Posterior cingulate gyrus (tissue), 11 donors: ENCODE measurements around the gene IGF1R.
A peak's percentile ranks its signal among the peaks of the same experiment; 100 is the strongest.
"Not testable (repeated sequence)": the region's sequence is repeated elsewhere in the genome, so short reads cannot be mapped to it uniquely, and the experiment has no call there.

Experiments
- DNase-seq, 10 donors: peaks; one replicate each; pipeline versions ENCODE4 v3.0.0 to v3.0.0-alpha.2; 2020 to 2021; ENCODE audit warnings: mixed read lengths in 3 of 10
- intact Hi-C: fragments of 100-400 bp; cut with DNase I; formaldehyde crosslinking; loops from one replicate; pipeline ENCODE4 v1.15.1; 2023

The IGF1R gene

GRCh38 chr15:98647774-98648653, at the start of gene IGF1R:
Gene IGF1R, plus strand, starts transcription at chr15:98648539. Its CDS starts 1,043 bp downstream, at chr15:98649582.
- intact Hi-C loops: loop anchor here (1.0 to 5.0 kb wide), 3 partner anchors 129 to 219 kb away; no protein-coding TSS in a partner anchor
- DNase-seq: peak; percentile 74 to 97 (median 79)

GRCh38 chr15:98599909-98600691, 48.2 kb upstream of the IGF1R start:
- intact Hi-C loops: no loop called here
- DNase-seq: peak in 1 of 10 donors; percentile 13

- no peak for DNase-seq
- intact Hi-C loops: no loop called here
Measured at GRCh38 chr15:98604983-98605382, 43.4 kb upstream of the IGF1R start.

GRCh38 chr15:98609144-98609852, 39.0 kb upstream of the IGF1R start:
- intact Hi-C loops: no loop called here
- no peak for DNase-seq

GRCh38 chr15:98610991-98611390, 37.3 kb upstream of the IGF1R start:
- DNase-seq: no peak
- intact Hi-C loops: no loop called here

- no peak for DNase-seq
- intact Hi-C loops: no loop called here
Measured at GRCh38 chr15:98611808-98612207, 36.5 kb upstream of the IGF1R start.

- DNase-seq: no peak
- intact Hi-C loops: no loop called here
Measured at GRCh38 chr15:98612490-98613110, 35.7 kb upstream of the IGF1R start.

- intact Hi-C loops: no loop called here
- DNase-seq: no peak
Measured at GRCh38 chr15:98614681-98615080, 33.7 kb upstream of the IGF1R start.

GRCh38 chr15:98616397-98616796, 31.9 kb upstream of the IGF1R start:
- no peak for DNase-seq
- intact Hi-C loops: no loop called here

- intact Hi-C loops: no loop called here
- no peak for DNase-seq
Measured at GRCh38 chr15:98617328-98617980, 30.9 kb upstream of the IGF1R start.

- intact Hi-C loops: not testable (repeated sequence)
Measured at GRCh38 chr15:98618576-98618975, 29.8 kb upstream of the IGF1R start.

GRCh38 chr15:98620020-98620419, 28.3 kb upstream of the IGF1R start:
- intact Hi-C loops: no loop called here

More at GRCh38 chr15:98618576-98618975, 29.8 kb upstream of the IGF1R start:
- DNase-seq: not testable (repeated sequence)

GRCh38 chr15:98621021-98621420, 27.3 kb upstream of the IGF1R start:
- no peak for DNase-seq
- intact Hi-C loops: no loop called here

More at GRCh38 chr15:98620020-98620419, 28.3 kb upstream of the IGF1R start:
- DNase-seq: no peak

- DNase-seq: no peak
- intact Hi-C loops: no loop called here
Measured at GRCh38 chr15:98625614-98626013, 22.7 kb upstream of the IGF1R start.

GRCh38 chr15:98626153-98626552, 22.2 kb upstream of the IGF1R start:
- no peak for DNase-seq
- intact Hi-C loops: no loop called here

GRCh38 chr15:98628216-98628615, 20.1 kb upstream of the IGF1R start:
- DNase-seq: no peak
- intact Hi-C loops: no loop called here

- intact Hi-C loops: no loop called here
- DNase-seq: no peak
Measured at GRCh38 chr15:98635848-98636247, 12.5 kb upstream of the IGF1R start.

GRCh38 chr15:98643115-98643514, 5.2 kb upstream of the IGF1R start:
- intact Hi-C loops: loop anchor here (5.0 kb wide), 1 partner anchor 434 kb away; no protein-coding TSS in a partner anchor
- no peak for DNase-seq

- DNase-seq: no peak
- intact Hi-C loops: loop anchor here (1.0 to 5.0 kb wide), 2 partner anchors 127 to 221 kb away; no protein-coding TSS in a partner anchor
Measured at GRCh38 chr15:98646546-98647025, 1.8 kb upstream of the IGF1R start.
